NCI-H748 treated with DMSO at 0.1 percent for 48 hours (cell line): ENCODE data around the gene TNNT3.
"Not testable (repeated sequence)": the region's sequence is repeated elsewhere in the genome, so short reads cannot be mapped to it uniquely, and the experiment has no call there.

Experiments
- DNase-seq: peaks from one replicate; lab custom pipeline; 2025; lab: John Stamatoyannopoulos, UW

The TNNT3 gene

DNA sequence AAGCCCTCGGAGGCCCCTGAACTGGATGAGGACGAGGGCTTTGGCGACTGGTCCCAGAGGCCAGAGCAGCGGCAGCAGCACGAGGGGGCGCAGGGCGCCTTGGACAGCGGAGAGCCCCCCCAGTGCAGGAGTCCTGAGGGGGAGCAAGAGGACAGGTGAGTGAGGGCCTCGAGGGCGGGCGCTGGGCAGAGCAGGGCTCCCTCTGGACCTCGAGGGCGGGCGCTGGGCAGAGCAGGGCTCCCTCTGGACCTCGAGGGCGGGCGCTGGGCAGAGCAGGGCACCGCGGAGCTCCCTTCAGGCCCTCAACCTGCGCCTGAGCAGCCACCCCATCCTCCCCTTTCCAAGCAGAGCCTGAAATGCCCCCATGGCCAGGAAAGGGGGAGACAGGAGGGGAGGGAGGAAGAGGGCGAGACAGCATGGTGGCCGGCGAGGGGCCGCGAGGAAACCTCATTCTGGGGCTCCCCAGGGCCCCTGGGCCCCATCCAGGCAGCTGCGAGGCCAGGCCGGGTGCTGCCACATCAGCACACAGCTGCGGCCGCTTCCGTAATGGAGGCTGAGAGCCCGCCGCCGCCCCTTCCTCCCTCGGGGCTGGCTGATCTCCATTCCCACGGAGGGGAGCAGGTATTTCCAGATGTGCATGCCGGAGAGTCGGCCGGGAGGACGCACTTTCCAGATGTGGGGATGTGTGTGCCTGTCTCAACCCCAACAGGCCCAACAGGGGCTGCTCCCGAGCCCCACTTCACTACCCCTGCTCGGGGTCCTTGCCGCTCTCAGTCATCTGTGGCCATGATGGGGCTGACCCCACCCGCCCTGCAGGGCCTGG is 37.9 kb upstream of the TNNT3 start:
- no peak for DNase-seq

DNA sequence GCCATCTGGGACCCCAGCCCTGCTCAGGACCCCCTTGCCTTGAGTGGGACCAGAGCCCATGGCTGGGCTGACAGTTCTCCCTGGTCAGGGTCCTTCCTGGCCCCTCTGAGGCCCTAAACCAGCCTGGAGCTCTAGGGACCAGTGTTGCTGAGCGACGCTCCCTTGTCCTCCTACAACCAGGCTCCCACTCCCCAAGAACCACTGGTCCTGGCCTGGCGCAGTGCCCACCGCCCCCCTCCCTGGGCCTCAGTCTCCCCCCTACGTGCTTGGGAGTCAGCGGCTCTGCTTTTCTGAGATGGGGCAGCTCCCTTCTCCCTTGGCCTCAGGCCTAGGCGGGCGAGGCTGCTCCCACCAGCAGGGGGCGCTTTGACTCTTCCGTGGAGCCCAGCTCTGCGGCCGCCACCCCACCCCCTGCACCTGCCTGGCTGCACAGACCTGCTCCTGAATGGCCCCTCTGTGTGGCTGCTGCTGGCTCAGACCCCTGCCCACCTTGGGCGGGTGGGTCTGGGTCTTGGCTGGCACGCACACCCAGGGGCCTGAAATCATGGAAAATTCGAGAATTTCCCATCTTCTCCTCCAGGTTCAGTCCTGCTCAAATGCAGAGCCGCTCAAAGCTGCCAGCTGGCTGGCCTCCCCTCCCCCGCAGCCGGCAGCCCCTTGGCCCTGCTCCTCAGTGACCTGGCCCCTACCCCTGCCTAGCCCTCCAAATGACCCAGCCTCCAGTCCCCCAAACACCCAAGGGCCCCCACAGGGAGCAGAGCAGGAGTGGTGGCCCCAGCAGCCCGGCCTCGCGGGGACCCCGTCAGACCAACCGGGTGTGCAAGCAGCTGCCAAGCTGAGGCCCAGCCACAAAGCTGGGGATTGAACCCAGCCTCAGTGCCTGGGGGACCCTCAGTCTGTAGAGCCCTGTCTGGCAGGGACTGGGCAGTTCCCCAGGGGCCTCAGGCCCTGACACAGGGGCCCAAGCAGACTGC is 37.0 kb upstream of the TNNT3 start:
- peak; percentile 40 for DNase-seq

DNA sequence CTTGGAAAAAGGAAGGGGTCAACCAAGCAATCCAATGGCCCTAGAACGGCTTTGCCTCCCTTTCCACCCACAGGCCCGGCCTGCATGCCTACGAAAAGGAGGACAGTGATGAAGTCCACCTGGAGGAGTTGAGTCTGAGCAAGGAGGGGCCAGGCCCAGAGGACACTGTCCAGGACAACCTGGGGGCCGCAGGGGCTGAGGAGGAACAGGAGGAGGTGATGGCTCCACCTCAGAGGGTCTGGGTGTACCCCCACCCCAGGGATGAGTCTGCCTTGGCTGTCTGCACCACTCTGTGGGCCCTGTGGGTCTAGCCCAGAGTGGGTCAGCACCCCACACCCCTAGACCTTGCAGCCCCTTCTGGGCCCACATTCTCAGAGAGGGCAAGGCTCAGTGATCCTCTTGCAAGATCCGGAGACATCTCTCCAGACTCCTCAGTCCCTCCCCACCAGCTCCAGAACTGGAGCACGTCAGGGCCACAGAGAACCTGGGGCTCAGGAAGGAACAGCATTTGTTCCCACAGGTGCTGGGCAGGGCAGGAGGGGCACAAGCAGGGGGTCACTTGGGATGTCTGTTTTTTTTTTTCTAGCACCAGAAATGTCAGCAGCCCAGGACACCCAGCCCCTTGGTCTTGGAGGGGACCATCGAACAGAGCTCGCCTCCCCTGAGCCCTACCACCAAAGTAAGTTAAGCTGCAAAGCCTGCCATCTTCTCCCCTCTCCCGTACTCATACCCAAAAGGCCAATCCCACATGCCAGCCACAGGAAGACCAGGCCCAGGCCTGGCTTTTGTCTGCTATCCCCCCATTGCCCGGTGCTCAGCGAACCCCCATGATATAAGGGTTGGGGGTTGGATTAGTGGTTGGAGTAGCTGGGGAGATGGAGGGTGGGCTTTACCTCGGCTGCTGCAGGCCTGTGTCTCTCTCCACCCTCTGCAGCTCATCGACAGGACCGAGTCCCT is 35.9 kb upstream of the TNNT3 start:
- DNase-seq: no peak

GRCh38 chr11:1884303-1884700 is 35.2 kb upstream of the TNNT3 start:
- DNase-seq: no peak

DNA sequence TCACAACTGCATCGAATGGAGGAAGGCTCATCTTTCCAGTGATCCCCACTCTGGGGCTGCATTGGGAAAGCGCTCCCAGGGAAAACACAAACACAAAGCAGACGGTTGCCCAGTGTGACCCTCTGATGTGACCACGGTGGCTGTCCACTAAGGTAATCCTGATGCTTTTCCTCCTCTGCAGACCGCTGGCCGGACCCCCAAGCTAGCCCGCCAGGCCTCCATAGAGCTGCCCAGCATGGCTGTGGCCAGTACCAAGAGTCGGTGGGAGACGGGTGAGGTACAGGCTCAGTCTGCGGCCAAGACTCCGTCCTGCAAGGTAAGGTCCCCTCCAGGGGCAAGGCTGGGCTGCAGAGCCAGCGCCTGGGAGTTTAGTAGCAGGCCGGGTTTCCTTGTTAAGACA is 33.0 kb upstream of the TNNT3 start:
- DNase-seq: not testable (repeated sequence)

DNA sequence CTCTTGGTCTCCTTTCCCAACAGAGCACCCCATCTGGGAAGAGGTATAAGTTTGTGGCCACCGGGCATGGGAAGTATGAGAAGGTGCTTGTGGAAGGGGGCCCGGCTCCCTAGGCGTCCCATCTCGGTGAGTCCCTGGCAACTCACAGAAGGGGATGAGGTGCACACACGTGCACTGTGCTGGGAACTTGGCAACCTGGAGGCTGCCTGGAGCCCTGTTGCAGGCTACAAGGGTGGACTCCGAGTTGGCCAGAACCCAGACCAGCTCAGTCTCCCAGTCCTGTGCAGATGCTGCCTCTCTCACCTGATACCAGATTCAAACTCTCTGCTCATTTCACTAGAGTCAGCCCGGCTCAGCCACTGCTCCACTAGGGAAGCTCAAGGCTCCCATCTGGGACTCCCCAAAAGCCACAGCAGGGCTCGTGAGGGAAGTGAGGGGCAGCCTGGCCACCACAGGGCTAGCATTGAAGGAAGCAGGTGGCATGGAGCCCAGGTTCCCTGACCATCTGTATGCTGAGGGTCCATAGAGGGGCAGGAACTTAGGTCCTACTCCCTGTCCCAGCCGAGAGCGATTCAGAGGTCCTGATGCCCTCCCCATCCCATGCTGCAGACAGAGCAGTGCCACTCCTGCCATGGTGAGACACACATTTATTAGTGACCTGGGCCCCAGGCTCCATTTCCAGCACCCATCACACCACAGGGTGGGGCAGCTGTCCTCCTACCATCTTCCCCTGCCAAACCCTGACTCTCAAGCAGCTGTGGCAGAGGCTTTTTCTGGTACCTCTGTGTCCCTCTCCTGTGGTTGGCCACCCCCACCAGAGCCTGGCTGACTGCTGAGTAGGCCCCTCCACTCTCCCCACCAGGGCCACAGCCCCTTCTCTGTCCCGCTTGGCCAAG is 31.8 kb upstream of the TNNT3 start:
- no peak for DNase-seq

DNA sequence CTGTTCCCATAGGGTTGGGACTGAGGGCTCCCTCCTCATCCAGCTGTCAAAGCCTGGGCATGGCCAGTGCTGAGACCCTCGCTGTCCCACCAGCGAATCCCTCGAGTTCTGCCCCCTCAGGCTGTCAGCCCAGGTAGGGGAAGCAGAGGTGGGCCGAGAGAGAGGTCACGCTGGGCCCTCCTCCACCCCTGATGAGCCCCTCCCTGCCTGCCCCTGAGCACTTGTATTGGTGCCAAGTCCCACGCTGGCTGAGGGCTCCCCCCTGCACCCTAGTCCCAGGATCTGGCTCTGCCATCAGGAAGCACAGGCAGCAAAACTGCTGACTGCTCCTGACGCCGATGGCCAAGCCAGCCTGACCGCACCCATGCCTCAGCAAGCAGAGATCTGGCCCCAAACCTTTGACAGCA is 31.2 kb upstream of the TNNT3 start:
- no peak for DNase-seq

GRCh38 chr11:1888811-1889210 is 30.7 kb upstream of the TNNT3 start:
- no peak for DNase-seq

- no peak for DNase-seq
Measured at GRCh38 chr11:1889224-1889930, 30.1 kb upstream of the TNNT3 start.

DNA sequence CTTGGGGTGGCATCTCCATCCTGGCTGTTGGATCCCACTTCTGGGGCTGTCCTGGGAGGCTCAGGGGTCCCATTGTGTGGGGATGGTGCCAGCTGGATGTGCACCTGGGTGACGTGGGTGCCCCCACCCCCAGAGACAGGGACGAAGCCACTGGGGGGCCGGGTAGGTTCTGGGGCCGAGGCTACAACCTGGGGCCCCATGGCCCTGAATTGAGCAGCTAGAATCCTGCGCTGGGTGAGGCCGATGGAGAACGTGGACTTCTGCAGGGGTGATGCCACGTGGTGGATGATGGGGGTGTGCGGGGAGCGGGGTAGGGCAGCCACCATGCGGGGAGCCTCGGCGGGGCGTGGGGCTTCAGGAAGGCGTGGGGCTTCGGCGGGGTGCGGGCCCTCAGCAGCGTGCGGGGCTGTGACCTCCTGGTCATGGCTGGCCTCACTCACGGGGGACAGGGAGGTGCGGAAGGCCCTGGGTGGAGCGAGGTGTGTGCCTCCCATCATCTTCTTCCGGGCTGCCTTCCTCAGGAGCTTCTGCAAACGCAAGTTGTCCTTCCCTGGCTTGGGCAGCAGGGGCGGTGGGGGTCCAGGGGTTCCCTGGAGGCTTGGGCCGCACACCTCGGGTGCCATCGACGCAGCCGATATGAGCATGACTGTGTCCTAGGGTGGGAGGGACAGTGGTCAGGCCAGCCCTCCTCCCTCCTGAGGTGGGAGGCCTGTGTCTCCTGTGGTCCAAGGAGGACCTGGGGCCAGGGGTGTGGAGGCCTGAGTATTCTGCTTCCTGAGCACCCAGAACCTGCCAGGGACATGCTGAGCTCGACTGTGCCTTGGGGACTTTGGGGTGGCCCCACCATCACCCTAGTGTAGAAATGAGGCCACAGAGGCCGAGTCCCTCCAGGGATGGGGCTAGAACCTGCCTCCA is 29.3 kb upstream of the TNNT3 start:
- no peak for DNase-seq

- no peak for DNase-seq
Measured at GRCh38 chr11:1890856-1891830, 28.4 kb upstream of the TNNT3 start.

GRCh38 chr11:1891831-1892115 is 27.7 kb upstream of the TNNT3 start, which contains the start of gene PRR33:
TSS of gene PRR33 (minus strand) at chr11:1891895. CDS start at chr11:1890584, 1,311 bp downstream.
- DNase-seq: no peak

- no peak for DNase-seq
Measured at GRCh38 chr11:1892116-1892515, 27.4 kb upstream of the TNNT3 start.

GRCh38 chr11:1892558-1892957 is 26.9 kb upstream of the TNNT3 start:
- no peak for DNase-seq

DNA sequence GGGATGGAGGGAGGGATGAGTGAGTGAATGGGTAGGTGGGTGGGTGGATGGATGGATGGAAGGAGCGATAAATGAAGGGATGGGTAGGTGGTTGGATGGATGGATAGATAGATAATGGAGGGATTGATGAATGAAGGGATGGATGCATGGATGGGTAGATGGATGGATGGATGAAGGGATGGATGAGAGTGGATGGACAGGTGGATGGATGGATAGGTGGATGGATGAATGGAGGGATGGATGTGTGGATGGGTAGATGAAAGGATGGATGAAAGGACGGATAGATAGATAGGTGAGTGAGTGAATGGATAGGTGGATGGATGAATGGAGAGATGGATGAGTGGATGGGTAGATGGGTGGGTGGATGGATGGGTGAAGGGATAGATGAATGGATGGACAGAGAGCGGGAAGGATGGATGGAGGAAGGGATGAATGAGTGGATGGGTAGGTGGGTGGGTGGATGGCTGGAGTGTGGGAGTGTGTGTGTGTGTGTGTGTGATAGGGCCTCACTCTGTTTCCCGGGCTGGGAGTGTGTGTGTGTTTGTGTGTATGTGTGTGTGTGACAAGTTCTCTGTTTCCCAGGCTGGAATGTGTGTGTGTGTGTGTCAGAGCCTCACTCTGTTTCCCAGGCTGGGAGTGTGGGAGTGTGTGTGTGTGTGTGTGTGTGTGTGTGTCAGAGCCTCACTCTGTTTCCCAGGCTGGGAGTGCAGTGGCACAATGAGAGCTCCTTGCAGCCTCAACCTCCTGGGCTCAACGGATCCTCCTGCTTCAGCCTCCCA is 25.7 kb upstream of the TNNT3 start:
- no peak for DNase-seq

- DNase-seq: no peak
Measured at GRCh38 chr11:1894759-1895158, 24.7 kb upstream of the TNNT3 start.

GRCh38 chr11:1896468-1896867 is 23.0 kb upstream of the TNNT3 start:
- no peak for DNase-seq
